HG02623 (cell line): Measurements from ENCODE around the gene SPCS2.
A peak's percentile ranks its signal among the peaks of the same experiment; 100 is the strongest.
"Not testable (repeated sequence)": the region's sequence is repeated elsewhere in the genome, so short reads cannot be mapped to it uniquely, and the experiment has no call there.

ENCODE experiments used
- ATAC-seq: cut with Tn5 transposase; IDR thresholded peaks from one replicate; pipeline ENCODE4 v1.9.1; 2021; ENCODE audit warnings: moderate library complexity; ENCODE audit not compliant: unreplicated experiment

Gene SPCS2

GRCh38 chr11:74992852-74993251, 43.8 kb downstream of the SPCS2 start:
- ATAC-seq = no peak

GRCh38 chr11:75000975-75001354, 51.9 kb downstream of the SPCS2 start:
- ATAC-seq = no peak

DNA sequence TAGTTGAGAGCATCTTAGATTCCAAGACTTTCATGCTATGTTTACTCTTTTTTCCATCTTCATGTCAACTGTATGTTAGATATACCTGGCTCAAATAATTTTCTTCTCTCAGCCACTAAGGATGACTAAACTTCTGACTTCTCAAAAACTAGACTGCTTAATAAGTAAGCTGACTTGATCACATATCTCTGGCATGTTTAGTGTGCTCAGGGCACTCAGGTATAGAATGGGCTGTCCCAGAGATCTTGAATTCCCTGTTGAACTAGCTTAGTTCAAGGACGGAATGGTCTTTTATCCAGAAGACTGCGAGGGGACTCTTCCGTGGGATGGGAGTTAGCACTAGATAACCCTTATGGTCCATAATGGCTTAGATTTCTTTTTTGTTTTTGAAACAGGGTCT, 52.6 kb downstream of the SPCS2 start:
- ATAC-seq = no peak

DNA sequence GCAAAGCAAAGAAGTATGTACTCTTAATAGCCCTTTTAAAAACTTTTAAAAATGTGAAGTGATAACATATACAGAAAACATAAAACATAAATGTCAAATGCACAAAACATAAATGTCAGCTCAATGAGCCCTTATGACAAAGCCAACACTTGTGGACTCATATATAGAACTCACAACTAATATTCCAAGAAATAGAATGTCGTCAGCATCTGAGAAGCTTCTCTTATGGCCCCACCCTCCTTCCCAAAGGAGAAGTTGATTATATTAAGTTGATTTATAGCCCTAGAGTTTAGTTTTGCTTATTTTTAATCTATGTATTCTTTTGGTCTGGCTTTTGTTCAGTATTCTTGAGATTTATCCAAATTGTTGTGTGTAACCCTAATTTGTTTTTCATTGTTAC, 53.5 kb downstream of the SPCS2 start:
- ATAC-seq = no peak

DNA sequence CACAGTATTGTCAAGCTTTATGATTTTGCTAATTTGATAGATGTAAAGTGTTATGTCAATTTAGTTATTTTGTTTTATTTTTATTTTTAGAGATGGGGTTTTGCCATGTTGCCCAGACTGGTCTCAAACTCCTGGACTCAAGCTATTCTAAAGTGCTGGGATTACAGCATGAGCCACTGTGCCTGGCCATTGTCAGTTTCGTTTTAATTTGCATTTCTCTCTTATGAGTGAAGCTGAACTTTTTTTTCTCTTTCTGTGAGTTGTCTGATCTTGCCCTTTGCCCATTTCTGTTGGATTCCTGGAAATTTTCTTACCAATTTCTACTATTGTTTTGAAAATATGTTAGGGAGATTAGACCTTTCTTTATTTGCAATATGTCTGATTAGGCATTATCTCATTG, 55.1 kb downstream of the SPCS2 start:
- no peak for ATAC-seq

- no peak for ATAC-seq
These were observed 62.3 kb downstream of the SPCS2 start for GRCh38 chr11:75011357-75011756.

DNA sequence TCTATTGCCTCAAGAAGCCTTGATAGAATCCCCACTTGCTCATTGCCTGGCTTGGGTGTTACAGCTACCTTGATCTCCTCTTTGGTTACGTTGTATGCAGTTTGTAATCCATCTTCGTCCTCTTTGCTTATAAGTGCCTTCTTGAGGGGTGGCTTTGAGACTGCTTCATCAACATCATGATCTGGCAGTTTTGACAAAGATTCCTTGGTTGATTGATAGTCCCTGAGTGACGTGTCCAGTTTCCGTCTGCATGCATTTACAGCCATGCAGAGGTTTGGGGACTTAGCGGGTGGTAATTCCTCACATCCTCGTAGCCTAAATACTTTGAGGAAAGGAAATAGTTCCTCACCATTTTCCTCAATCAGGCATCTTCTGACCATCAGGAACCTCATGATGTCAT, 62.8 kb downstream of the SPCS2 start:
- no peak for ATAC-seq

DNA sequence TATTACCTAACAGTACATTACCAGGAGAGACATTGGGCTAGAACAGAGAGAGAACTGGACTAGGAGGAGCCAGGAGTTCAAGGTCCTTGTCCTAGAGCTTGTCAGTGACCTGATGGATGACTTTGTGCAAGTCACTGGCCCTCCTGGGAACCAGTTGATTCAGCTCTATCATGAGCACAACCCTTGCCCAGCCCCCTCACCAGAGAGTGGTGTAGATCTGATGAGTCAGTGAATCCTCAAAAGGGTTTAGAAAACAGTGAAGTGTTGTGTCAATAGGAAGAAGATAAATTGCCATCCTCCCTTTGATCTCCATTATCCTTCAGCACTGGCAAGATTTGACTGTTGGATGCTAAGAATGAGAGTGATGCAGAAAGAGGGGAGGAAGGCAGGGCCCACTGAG, 64.0 kb downstream of the SPCS2 start:
- ATAC-seq = no peak

- ATAC-seq = no peak
These were observed 65.1 kb downstream of the SPCS2 start for GRCh38 chr11:75014129-75014528.

GRCh38 chr11:75019200-75019599, 70.1 kb downstream of the SPCS2 start:
- ATAC-seq = not testable (repeated sequence)

- not testable (repeated sequence) for ATAC-seq
These were observed 71.3 kb downstream of the SPCS2 start for GRCh38 chr11:75020328-75020727.

- ATAC-seq = no peak
These were observed 73.2 kb downstream of the SPCS2 start for GRCh38 chr11:75022296-75022695.

DNA sequence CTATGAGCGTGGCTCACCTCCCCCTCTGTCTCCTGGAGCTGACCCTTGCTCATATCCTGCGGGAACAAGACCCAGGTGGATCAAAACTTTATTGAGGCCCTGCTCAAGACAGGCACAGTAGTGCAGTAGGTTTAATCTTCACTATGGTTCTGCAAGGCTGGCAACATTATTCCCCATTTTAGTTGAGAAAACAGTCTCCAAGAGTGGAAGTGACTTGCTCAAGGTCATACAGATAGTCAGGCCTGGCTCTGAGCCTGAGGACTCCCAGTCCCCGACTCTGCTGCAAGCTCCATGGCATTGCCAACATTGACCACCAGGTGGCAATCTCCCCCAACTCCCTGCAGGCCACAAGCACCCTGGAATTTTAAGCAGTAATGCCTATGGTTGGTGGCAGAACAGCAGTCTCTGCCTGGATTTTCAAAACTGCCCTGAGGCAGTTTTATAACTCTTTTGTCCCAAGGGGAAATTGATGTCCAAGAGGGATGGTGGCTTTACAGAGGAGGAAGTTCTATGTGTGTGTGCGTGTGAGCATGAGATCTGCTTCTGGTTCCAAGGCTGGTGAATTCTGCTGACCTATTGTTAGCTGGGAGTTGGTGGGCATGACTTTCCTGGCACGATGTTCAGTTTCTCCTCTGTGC, 73.8 kb downstream of the SPCS2 start:
- ATAC-seq = peak; percentile 77

DNA sequence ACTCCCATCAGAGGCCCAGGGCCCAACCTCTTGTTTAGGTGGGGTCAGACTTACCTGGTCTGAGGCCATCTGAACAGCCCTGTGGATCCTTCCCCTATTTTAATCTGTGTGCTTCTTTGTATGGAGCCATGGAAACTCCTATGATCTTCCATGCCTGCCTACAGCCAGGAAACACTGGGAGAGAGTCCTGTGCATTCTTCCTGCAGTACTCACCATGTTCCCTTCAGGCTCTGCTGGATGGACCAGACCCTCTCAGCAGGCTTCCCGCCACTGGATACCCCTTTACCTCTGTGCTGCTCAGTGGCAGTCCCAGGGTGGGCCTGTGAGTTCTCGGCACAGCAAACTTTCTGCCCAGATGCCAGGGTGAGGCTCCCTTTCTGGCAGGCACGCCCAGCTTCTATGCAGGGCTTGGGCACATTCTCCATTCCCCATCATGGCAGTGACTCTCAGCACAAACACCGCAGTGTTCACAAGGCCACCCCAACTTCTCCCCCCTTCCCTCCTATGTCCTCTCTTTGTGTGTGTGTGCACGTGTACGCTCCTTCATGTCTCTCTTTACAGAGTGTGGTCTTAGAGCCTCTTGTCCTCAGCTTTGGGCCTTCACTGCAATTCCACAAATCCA, 74.5 kb downstream of the SPCS2 start:
- no peak for ATAC-seq

DNA sequence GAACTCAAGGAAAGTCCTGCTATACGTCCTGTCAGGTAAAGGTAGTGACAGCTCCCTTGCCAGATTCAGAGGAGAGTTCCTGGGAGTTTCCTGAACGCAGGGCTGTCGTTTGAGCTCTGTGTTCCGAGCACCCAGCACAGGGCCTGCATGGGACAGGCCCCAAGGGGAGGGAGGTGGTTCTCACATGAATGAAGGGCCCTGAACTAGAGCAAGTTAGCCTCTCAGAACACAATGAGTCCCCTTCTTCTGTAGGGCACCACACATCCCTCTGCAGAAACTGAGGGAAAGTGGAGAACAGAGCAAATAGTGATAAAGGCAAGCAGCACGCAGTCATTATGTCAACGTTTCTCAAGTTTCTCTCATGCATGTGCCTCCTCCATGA, 75.0 kb downstream of the SPCS2 start:
- ATAC-seq = no peak

DNA sequence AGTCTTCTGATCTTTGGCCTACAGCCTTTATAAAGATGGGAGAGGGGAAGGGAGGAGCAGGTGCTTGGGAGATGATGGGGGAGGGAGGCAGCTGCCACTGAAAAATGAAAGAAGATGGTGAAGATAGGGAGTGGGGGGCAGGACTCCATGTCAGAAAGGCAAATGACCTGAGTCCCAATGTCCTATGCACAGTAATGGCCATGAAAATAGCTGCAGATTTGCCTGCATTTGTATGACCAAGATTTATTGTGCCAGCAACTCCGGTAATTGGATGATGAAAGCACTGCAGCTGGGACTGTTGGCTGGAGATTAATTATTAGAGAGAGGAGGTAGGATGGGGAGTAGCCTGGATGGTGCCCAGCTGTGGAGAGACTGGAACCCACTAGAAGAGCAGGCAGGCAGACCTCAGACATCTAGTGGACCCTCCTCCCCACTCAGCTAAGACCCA, 75.7 kb downstream of the SPCS2 start:
- ATAC-seq = no peak

- no peak for ATAC-seq
These were observed 76.5 kb downstream of the SPCS2 start for GRCh38 chr11:75025561-75025960.

DNA sequence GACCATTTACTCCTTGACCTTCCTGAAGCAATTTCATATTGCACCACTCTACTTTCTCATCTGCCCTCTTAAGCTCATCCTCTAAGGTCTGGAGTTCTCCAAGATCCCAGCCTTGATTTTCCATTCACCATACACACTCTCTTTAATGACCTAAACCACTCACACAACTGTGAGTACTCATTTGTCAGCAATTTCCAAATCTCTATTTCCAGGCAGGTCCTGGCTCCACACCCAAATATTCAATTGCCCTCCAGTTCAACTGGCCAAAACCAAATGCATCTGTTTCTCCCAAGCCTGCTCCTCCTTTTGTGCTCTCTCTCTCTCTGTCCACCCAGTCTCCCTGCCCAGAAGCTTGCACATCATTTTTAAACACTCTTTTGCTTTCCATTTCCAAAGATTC, 79.3 kb downstream of the SPCS2 start:
- no peak for ATAC-seq
